ENCODE results near the gene TENT5C. TPM values are rescaled to one million over a fixed set of nuclear protein-coding genes. Genes with fewer than 3 reads are reported as not detected.

Gene TENT5C
- total RNA-seq, 1 experiment from 2014 or later = 1.4 TPM

DNA sequence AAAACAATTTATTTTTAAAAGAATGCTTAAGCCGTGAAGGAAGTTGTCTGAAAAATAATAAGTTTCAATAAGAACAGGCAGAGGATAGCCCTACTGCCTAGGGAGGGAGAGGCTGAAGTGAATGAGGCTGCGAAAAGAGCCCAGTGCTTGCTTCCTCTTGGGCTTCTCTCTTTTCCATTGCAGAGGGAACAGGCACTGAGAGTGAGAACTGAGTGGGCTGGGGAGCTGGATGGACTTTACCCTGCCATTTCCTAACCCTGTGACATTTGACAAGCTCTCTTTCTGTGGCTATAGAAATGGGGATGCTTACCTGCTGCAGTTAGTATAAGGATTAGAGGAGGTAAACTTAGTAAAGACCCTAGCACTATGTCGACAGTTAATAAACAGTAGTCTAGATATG, 30.0 kb downstream of the TENT5C start:
- H3K27ac Mint-ChIP-seq = no peak overlapping the region
- peaks cover 25% of the 10 kb centered on the region for H3K4me1 Mint-ChIP-seq
- ChIA-PET CTCF (no interaction called here), POLR2A (no interaction called here)
- ATAC-seq (no peak), DNase-seq (ENCODE audit: low spot score) (no peak)
- H3K36me3 Mint-ChIP-seq = no peaks in the 10 kb centered on the region
- H3K9me3 Mint-ChIP-seq = no peaks in the 10 kb centered on the region
- TF ChIP-seq PRRX2 (CRISPR knock-in tag; IDR thresholded peaks at IDR 0.05) (no peak), SMAD4 (CRISPR knock-in tag; IDR thresholded peaks at IDR 0.05) (no peak), NR1H2 (CRISPR knock-in tag; IDR thresholded peaks at IDR 0.05) (no peak)
- H3K27me3 Mint-ChIP-seq (ENCODE audit: low read depth) = no peaks in the 10 kb centered on the region
- H3K4me3 Mint-ChIP-seq = no peak overlapping the region

DNA sequence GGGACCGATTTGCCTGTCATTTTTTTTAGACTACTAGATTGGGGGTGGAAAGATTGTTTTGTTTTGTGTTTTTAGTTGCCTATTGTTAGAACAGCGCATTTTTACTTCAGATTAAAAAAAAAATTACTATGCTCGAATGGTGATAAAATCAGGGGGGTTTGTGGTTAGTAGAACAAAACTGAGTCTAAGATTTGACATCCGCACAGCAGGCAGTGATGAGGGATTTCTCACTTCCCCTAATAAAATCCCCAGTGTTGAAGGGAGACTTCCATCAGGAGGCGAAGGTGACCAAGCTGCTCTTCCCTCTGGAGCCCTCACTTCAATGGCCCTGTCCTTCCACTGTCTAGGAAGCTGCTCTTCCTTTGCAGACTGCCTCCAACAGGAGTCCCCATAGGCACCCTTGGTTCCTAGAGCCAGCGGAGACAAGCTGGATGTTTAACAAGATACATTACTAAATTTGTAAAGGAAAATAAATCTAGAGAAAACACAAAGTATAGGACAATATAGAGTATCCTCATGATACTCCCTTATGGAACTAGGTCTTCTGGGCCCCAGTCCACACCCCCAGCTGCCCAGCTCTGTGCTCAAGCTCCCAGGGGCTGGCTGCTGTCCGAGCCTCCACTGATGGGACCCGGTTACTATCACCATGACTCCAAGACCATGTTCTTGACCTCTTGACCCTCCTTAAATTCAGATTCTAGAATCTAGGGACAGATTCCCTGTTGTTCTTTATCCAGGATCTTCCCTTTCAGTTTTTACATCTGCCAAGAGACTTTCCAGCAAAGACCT, 31.0 kb downstream of the TENT5C start:
- H3K4me3 Mint-ChIP-seq = no peak overlapping the region
- H3K36me3 Mint-ChIP-seq = no peaks in the 10 kb centered on the region
- H3K4me1 Mint-ChIP-seq = peaks cover 18% of the 10 kb centered on the region
- no peak overlapping the region; the same call in 1 of the 2 replicates for H3K27ac Mint-ChIP-seq
- ATAC-seq (no peak), DNase-seq (ENCODE audit: low spot score) (no peak)
- POLR2A ChIA-PET = no interaction called here
- no peaks in the 10 kb centered on the region for H3K9me3 Mint-ChIP-seq
- CTCF ChIA-PET = interaction anchor here (1.2 kb wide), 1 partner anchor 117 kb away, joined by 3 read pairs; no protein-coding TSS in a partner anchor
- no peaks in the 10 kb centered on the region for H3K27me3 Mint-ChIP-seq (ENCODE audit: low read depth)
- TF ChIP-seq, protein P1, sequence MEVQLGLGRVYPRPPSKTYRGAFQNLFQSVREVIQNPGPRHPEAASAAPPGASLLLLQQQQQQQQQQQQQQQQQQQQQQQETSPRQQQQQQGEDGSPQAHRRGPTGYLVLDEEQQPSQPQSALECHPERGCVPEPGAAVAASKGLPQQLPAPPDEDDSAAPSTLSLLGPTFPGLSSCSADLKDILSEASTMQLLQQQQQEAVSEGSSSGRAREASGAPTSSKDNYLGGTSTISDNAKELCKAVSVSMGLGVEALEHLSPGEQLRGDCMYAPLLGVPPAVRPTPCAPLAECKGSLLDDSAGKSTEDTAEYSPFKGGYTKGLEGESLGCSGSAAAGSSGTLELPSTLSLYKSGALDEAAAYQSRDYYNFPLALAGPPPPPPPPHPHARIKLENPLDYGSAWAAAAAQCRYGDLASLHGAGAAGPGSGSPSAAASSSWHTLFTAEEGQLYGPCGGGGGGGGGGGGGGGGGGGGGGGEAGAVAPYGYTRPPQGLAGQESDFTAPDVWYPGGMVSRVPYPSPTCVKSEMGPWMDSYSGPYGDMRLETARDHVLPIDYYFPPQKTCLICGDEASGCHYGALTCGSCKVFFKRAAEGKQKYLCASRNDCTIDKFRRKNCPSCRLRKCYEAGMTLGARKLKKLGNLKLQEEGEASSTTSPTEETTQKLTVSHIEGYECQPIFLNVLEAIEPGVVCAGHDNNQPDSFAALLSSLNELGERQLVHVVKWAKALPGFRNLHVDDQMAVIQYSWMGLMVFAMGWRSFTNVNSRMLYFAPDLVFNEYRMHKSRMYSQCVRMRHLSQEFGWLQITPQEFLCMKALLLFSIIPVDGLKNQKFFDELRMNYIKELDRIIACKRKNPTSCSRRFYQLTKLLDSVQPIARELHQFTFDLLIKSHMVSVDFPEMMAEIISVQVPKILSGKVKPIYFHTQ (CRISPR knock-in tag; IDR thresholded peaks at IDR 0.05) = no peak

DNA sequence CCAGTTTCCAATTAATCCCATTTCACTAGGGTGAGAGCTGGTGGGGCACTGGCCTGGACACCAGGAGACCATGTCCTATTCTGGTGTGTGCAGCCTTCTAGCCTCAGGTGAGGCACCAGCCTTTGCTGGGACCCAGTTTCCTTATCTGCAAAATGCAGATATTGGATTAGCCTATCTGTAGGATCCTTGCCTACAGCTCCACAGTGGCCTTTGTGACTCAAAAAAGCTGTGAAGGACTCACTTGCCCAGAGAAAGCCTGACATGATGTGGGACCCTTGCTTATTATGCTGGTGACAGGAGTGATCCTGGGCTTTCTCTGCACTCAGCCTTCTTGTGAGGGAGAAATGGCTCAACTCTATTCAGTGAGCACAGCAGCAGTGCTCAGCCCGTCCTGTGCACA, 32.3 kb downstream of the TENT5C start:
- CTCF ChIA-PET = no interaction called here

More for the DNA sequence above, 32.3 kb downstream of the TENT5C start:
- Mint-ChIP-seq H3K9me3 (no peaks in the 10 kb centered on the region), H3K4me3 (no peak overlapping the region), H3K36me3 (no peaks in the 10 kb centered on the region), H3K27me3 (ENCODE audit: low read depth) (no peaks in the 10 kb centered on the region), H3K27ac (no peak overlapping the region), H3K4me1 (peaks cover 5% of the 10 kb centered on the region)
- TF ChIP-seq, protein P2, sequence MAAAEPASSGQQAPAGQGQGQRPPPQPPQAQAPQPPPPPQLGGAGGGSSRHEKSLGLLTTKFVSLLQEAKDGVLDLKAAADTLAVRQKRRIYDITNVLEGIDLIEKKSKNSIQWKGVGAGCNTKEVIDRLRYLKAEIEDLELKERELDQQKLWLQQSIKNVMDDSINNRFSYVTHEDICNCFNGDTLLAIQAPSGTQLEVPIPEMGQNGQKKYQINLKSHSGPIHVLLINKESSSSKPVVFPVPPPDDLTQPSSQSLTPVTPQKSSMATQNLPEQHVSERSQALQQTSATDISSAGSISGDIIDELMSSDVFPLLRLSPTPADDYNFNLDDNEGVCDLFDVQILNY (CRISPR knock-in tag; IDR thresholded peaks at IDR 0.05) = no peak
- TF ChIP-seq ETV6 (CRISPR knock-in tag; IDR thresholded peaks at IDR 0.05) (no peak), FOXJ3 (CRISPR knock-in tag; IDR thresholded peaks at IDR 0.05; ENCODE audit: borderline replicate concordance) (no peak), TCF7 (CRISPR knock-in tag; IDR thresholded peaks at IDR 0.05; ENCODE audit: low read depth) (no peak)
- TF ChIP-seq, protein P3, sequence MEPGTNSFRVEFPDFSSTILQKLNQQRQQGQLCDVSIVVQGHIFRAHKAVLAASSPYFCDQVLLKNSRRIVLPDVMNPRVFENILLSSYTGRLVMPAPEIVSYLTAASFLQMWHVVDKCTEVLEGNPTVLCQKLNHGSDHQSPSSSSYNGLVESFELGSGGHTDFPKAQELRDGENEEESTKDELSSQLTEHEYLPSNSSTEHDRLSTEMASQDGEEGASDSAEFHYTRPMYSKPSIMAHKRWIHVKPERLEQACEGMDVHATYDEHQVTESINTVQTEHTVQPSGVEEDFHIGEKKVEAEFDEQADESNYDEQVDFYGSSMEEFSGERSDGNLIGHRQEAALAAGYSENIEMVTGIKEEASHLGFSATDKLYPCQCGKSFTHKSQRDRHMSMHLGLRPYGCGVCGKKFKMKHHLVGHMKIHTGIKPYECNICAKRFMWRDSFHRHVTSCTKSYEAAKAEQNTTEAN (CRISPR knock-in tag; IDR thresholded peaks at IDR 0.05) = no peak
- TF ChIP-seq, protein P4, sequence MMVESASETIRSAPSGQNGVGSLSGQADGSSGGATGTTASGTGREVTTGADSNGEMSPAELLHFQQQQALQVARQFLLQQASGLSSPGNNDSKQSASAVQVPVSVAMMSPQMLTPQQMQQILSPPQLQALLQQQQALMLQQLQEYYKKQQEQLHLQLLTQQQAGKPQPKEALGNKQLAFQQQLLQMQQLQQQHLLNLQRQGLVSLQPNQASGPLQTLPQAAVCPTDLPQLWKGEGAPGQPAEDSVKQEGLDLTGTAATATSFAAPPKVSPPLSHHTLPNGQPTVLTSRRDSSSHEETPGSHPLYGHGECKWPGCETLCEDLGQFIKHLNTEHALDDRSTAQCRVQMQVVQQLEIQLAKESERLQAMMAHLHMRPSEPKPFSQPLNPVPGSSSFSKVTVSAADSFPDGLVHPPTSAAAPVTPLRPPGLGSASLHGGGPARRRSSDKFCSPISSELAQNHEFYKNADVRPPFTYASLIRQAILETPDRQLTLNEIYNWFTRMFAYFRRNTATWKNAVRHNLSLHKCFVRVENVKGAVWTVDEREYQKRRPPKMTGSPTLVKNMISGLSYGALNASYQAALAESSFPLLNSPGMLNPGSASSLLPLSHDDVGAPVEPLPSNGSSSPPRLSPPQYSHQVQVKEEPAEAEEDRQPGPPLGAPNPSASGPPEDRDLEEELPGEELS (CRISPR knock-in tag; IDR thresholded peaks at IDR 0.05) = no peak
- TF ChIP-seq, protein P5, sequence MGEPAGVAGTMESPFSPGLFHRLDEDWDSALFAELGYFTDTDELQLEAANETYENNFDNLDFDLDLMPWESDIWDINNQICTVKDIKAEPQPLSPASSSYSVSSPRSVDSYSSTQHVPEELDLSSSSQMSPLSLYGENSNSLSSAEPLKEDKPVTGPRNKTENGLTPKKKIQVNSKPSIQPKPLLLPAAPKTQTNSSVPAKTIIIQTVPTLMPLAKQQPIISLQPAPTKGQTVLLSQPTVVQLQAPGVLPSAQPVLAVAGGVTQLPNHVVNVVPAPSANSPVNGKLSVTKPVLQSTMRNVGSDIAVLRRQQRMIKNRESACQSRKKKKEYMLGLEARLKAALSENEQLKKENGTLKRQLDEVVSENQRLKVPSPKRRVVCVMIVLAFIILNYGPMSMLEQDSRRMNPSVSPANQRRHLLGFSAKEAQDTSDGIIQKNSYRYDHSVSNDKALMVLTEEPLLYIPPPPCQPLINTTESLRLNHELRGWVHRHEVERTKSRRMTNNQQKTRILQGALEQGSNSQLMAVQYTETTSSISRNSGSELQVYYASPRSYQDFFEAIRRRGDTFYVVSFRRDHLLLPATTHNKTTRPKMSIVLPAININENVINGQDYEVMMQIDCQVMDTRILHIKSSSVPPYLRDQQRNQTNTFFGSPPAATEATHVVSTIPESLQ (CRISPR knock-in tag; IDR thresholded peaks at IDR 0.05) = no peak
- TF ChIP-seq, protein P6, sequence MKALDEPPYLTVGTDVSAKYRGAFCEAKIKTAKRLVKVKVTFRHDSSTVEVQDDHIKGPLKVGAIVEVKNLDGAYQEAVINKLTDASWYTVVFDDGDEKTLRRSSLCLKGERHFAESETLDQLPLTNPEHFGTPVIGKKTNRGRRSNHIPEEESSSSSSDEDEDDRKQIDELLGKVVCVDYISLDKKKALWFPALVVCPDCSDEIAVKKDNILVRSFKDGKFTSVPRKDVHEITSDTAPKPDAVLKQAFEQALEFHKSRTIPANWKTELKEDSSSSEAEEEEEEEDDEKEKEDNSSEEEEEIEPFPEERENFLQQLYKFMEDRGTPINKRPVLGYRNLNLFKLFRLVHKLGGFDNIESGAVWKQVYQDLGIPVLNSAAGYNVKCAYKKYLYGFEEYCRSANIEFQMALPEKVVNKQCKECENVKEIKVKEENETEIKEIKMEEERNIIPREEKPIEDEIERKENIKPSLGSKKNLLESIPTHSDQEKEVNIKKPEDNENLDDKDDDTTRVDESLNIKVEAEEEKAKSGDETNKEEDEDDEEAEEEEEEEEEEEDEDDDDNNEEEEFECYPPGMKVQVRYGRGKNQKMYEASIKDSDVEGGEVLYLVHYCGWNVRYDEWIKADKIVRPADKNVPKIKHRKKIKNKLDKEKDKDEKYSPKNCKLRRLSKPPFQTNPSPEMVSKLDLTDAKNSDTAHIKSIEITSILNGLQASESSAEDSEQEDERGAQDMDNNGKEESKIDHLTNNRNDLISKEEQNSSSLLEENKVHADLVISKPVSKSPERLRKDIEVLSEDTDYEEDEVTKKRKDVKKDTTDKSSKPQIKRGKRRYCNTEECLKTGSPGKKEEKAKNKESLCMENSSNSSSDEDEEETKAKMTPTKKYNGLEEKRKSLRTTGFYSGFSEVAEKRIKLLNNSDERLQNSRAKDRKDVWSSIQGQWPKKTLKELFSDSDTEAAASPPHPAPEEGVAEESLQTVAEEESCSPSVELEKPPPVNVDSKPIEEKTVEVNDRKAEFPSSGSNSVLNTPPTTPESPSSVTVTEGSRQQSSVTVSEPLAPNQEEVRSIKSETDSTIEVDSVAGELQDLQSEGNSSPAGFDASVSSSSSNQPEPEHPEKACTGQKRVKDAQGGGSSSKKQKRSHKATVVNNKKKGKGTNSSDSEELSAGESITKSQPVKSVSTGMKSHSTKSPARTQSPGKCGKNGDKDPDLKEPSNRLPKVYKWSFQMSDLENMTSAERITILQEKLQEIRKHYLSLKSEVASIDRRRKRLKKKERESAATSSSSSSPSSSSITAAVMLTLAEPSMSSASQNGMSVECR (CRISPR knock-in tag; IDR thresholded peaks at IDR 0.05; ENCODE audit: borderline replicate concordance) = no peak
- DNase-seq (ENCODE audit: low spot score) (no peak), ATAC-seq (no peak)
- POLR2A ChIA-PET = no interaction called here
